GM08714 (cell line): Measurements from ENCODE around the gene CENPVL3.
"Not testable (repeated sequence)": the region's sequence is repeated elsewhere in the genome, so short reads cannot be mapped to it uniquely, and the experiment has no call there.

ENCODE experiments used
- H3K4me3 ChIP-seq: fragments of 200-500 bp; sonication (Bioruptor generic); 2 replicates; pipeline ENCODE4 v1.5.1; 2014; ENCODE audit warnings: mild to moderate bottlenecking, low read length, inconsistent platforms
- ZNF274 ChIP-seq: IDR thresholded peaks from 2 replicates; pipeline ENCODE4 v1.6.1; 2012; ENCODE audit warnings: mild to moderate bottlenecking, low read depth, low read length

Gene CENPVL3

GRCh38 chrX:51618241-51619155 lies at the start of gene CENPVL3:
CENPVL3 (minus strand) TSS chrX:51618912; CDS start chrX:51618873, 39 bp downstream.
- not testable (repeated sequence) for H3K4me3 ChIP-seq

- H3K4me3 ChIP-seq, result no peak overlapping the region
- TF ChIP-seq ZNF274, result no peak
Measured at GRCh38 chrX:51665981-51666380, 47.3 kb upstream of the CENPVL3 start.

- H3K4me3 ChIP-seq, result no peak overlapping the region
- TF ChIP-seq ZNF274, result no peak
Measured at GRCh38 chrX:51643377-51643776, 24.7 kb upstream of the CENPVL3 start.

GRCh38 chrX:51641421-51642021 lies 22.8 kb upstream of the CENPVL3 start:
- TF ChIP-seq ZNF274, result no peak

GRCh38 chrX:51636511-51636910 lies 17.8 kb upstream of the CENPVL3 start:
- not testable (repeated sequence) for H3K4me3 ChIP-seq

More at GRCh38 chrX:51641421-51642021, 22.8 kb upstream of the CENPVL3 start:
- no peak overlapping the region for H3K4me3 ChIP-seq

DNA sequence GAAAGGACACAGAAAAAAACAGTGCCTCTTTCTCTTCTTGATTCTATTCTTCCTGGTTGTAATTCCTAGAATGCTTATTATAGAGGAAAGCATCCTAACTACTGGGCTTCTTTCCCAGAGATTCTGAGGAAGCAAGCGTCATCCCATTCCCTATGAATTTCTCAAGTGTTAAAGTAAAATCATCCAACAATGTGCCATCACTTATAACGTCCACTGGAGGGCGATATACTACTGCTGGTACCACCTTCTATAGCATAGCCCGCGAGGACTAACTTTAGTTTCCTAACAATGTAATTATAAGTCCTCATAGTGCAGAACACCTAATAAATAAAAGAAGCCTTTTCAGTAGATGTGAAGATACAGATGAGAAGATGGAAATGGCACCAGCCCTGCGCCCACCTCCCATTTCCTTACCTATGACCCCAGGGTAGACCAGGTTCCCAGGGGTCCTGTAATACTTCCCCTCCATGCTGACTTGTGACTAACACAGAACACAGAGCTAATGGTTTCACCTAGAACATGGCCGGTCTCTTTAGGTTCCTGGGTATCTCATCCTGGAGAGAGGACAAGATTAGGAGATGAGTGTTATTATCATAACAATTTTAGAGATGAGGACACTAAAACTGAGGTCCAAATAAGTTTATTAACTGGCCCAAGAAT lies 4.2 kb downstream of the CENPVL3 start:
- no peak for TF ChIP-seq ZNF274
- no peak overlapping the region for H3K4me3 ChIP-seq

DNA sequence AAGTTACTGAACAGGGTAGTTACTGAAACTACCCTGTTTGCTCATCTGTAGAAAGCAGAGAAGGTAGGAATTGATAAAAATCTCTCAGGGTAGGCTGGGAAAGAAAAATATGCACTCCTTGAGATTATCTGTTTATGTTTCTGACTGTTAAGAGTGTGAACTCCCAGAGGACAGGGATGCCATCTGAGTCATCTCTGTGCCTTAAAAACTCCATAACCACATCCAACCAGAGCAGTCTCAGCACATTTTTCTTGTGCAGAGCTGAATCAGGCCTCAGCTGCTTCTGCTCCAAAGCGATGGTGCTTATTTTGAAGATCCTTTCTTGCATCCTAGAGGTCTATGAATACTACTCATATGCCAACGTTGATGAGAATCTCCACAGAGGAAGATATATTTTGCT lies 9.9 kb downstream of the CENPVL3 start:
- no peak overlapping the region for H3K4me3 ChIP-seq
- TF ChIP-seq ZNF274, result no peak

DNA sequence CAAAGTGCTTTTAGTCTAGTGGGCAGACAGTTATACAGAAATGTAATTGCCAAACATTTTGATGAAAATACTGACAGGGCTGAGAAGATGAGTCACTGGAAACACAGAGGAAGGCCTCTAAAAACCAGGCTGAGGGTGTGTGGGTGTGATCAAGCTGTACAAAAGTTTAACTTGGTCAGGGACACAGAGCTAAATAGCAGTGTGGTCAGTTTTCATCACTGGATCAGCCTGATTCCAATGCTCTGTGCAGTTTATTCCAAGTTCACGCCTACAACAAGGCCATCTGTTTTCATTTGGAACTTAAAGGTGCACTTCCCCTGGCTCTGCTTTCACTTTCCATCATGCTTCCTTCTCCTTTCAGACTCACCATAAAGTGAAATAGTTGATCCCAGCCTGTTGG lies 10.6 kb downstream of the CENPVL3 start:
- no peak overlapping the region for H3K4me3 ChIP-seq
- TF ChIP-seq ZNF274, result no peak

DNA sequence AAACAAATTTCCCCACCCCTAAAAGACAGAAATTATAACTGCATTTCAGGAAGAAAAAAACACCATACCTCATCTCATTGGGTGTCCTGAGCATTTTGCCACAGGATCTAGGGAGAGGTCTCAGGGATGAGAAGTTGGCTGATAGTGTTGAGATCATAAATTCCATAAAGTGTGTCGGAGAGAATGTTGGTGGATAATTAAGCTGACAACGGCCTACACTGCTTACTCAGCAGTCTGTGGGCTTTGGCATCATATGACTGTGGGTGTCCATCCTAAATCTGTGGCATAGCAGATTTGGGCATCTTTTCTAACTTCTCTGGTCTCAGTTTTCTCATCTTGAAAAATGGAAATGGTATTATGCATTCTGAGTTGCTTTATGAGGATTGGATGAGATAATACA lies 12.3 kb downstream of the CENPVL3 start:
- no peak overlapping the region for H3K4me3 ChIP-seq
- no peak for TF ChIP-seq ZNF274

DNA sequence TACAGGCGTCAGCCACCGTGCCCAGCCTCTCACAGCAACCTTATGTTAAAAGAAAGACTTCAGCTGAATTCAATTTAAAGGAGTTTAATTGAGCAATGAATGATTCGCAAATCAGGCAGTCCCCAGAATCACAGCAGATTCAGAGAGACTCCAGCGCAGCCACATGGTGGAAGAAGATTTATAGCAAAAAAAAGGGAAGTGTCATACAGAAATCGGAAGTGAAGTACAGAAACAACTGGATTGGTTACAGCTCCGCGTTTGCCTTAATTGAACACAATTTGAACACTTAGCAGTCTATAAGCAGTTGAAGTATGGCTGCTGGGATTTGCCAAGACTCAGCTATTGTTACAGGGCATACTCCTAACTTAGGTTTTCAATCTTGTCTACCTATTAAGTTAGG lies 19.8 kb downstream of the CENPVL3 start:
- TF ChIP-seq ZNF274, result no peak
- no peak overlapping the region for H3K4me3 ChIP-seq

- H3K4me3 ChIP-seq, result no peak overlapping the region
- TF ChIP-seq ZNF274, result no peak
Measured at GRCh38 chrX:51571874-51572273, 46.8 kb downstream of the CENPVL3 start.

DNA sequence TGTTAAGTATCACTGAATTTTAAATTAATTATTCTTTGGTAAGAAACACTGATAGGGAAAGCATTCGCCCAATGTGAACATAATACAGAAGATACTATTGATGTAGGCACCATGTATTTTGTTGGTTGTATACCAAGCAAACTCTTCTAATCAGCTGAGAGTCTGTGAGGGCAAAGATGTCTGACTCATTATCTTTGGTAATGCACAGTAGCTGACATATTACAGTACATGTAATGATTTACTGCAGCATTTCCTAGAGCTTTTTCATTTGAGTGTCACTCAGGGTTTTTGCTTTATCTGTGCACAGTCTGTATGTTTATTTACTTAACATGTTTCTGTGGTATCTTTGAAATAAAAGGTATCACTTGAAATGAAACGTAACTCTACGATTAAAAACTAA lies 49.2 kb downstream of the CENPVL3 start:
- no peak overlapping the region for H3K4me3 ChIP-seq
- no peak for TF ChIP-seq ZNF274

- H3K4me3 ChIP-seq, result no peak overlapping the region
Measured at GRCh38 chrX:51568586-51568985, 50.1 kb downstream of the CENPVL3 start.

More at GRCh38 chrX:51568586-51568985, 50.1 kb downstream of the CENPVL3 start:
- TF ChIP-seq ZNF274, result no peak
